Muscle of arm (tissue), 12 donors: ENCODE measurements around the gene LCOR. TPM values are rescaled to one million over a fixed set of nuclear protein-coding genes. Genes with fewer than 3 reads are reported as not detected.
"Not testable (repeated sequence)": the region's sequence is repeated elsewhere in the genome, so short reads cannot be mapped to it uniquely, and the experiment has no call there.

ENCODE experiments used
- DNase-seq: peaks from one replicate; pipeline ENCODE4 v3.0.0-alpha.2; 2013
- polyA plus RNA-seq, 12 donors: library from polyadenylated mRNA; unstranded; fragments of 120-200 nt; gene quantifications; one replicate each; pipeline ENCODE4 v1.2.1, GENCODE V29; 2013; ENCODE audit not compliant: insufficient read length in 12 of 12

Gene LCOR
- polyA plus RNA-seq, 12 donors = 12.0 to 24.9 (median 17.1) TPM; not detected in 1

- no peak for DNase-seq
These were observed 92.8 kb downstream of the LCOR start for GRCh38 chr10:96924861-96925260.

GRCh38 chr10:96930469-96930868 lies 98.4 kb downstream of the LCOR start:
- no peak for DNase-seq

- no peak for DNase-seq
These were observed 103.0 kb downstream of the LCOR start for GRCh38 chr10:96935148-96935547.

- no peak for DNase-seq
These were observed 103.7 kb downstream of the LCOR start for GRCh38 chr10:96935810-96936209.

GRCh38 chr10:96943161-96943560 lies 111.1 kb downstream of the LCOR start:
- DNase-seq = not testable (repeated sequence)

- no peak for DNase-seq
These were observed 114.9 kb downstream of the LCOR start for GRCh38 chr10:96947036-96947435.

GRCh38 chr10:96949039-96949683 lies 117.1 kb downstream of the LCOR start:
- no peak for DNase-seq

GRCh38 chr10:96951954-96952353 lies 119.9 kb downstream of the LCOR start:
- DNase-seq = no peak

GRCh38 chr10:96955794-96956193 lies 123.7 kb downstream of the LCOR start:
- DNase-seq = no peak

- DNase-seq = no peak
These were observed 126.0 kb downstream of the LCOR start for GRCh38 chr10:96958071-96958470.

- DNase-seq = no peak
These were observed 127.6 kb downstream of the LCOR start for GRCh38 chr10:96959733-96960132.

GRCh38 chr10:96960872-96961271 lies 128.8 kb downstream of the LCOR start:
- DNase-seq = no peak

GRCh38 chr10:96964131-96964530 lies 132.0 kb downstream of the LCOR start:
- no peak for DNase-seq

- DNase-seq = no peak
These were observed 135.7 kb downstream of the LCOR start for GRCh38 chr10:96967847-96968246.

- no peak for DNase-seq
These were observed 136.8 kb downstream of the LCOR start for GRCh38 chr10:96968682-96969423.

GRCh38 chr10:96971324-96971723 lies 139.2 kb downstream of the LCOR start:
- DNase-seq = no peak

- no peak for DNase-seq
These were observed 140.2 kb downstream of the LCOR start for GRCh38 chr10:96972264-96972663.

- peak; percentile 29 for DNase-seq
These were observed 142.0 kb downstream of the LCOR start for GRCh38 chr10:96973809-96974747.

- no peak for DNase-seq
These were observed 143.0 kb downstream of the LCOR start for GRCh38 chr10:96975136-96975535.

- DNase-seq = no peak
These were observed 146.6 kb downstream of the LCOR start for GRCh38 chr10:96978621-96979154.

- no peak for DNase-seq
These were observed 150.2 kb downstream of the LCOR start for GRCh38 chr10:96982149-96982930.
